PC-9 (cell line): ENCODE data around the gene HES5.

Experiments
- EZH2 ChIP-seq: fragments of 200-600 bp; sonication (generic); IDR thresholded peaks from 2 replicates; pipeline ENCODE4 v1.8.0; 2017; ENCODE audit warnings: antibody characterized with exemption, low read depth
- TF ChIP-seq, protein P1 (sequence below): fragments of 200-600 bp; sonication (generic); conservative IDR thresholded peaks from 2 replicates; pipeline ENCODE4 v1.6.1; 2017; ENCODE audit warnings: mixed run types, antibody characterized with exemption, mild to moderate bottlenecking, moderate library complexity

DNA sequence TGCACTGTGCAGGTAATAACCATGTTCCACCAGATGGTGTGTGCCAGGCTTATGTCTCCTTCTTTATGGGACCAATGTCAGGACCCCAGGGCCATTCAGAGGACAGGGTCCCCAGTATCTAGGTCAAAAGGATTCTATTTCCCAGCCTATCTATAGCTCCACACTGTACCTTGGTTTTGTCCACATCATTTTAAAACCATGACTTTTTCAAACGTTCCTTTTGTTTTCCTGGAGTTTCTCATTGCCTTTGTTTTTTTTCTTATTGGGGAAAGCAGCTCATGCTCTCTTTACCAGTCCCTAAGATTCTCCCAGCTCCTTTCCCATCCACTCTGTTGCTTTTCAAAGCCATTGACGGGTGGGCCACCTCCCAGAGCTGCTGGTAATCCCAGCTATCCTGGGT is 41.4 kb downstream of the HES5 start:
- TF ChIP-seq, protein P1, sequence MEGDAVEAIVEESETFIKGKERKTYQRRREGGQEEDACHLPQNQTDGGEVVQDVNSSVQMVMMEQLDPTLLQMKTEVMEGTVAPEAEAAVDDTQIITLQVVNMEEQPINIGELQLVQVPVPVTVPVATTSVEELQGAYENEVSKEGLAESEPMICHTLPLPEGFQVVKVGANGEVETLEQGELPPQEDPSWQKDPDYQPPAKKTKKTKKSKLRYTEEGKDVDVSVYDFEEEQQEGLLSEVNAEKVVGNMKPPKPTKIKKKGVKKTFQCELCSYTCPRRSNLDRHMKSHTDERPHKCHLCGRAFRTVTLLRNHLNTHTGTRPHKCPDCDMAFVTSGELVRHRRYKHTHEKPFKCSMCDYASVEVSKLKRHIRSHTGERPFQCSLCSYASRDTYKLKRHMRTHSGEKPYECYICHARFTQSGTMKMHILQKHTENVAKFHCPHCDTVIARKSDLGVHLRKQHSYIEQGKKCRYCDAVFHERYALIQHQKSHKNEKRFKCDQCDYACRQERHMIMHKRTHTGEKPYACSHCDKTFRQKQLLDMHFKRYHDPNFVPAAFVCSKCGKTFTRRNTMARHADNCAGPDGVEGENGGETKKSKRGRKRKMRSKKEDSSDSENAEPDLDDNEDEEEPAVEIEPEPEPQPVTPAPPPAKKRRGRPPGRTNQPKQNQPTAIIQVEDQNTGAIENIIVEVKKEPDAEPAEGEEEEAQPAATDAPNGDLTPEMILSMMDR, result no peak
- TF ChIP-seq EZH2, result no peak
